GM21723 (cell line): ENCODE measurements around the gene DNAAF1.
A peak's percentile ranks its signal among the peaks of the same experiment; 100 is the strongest.
"Not testable (repeated sequence)": the region's sequence is repeated elsewhere in the genome, so short reads cannot be mapped to it uniquely, and the experiment has no call there.

Experiments
- ATAC-seq: cut with Tn5 transposase; IDR thresholded peaks from one replicate; pipeline ENCODE4 v1.9.1; 2021; ENCODE audit warnings: mild to moderate bottlenecking, moderate library complexity; ENCODE audit not compliant: unreplicated experiment

DNAAF1 gene

GRCh38 chr16:84182680-84183571 is 37.8 kb downstream of the DNAAF1 start:
- ATAC-seq, result no peak

GRCh38 chr16:84183572-84183875 is 38.4 kb downstream of the DNAAF1 start:
- no peak for ATAC-seq

DNA sequence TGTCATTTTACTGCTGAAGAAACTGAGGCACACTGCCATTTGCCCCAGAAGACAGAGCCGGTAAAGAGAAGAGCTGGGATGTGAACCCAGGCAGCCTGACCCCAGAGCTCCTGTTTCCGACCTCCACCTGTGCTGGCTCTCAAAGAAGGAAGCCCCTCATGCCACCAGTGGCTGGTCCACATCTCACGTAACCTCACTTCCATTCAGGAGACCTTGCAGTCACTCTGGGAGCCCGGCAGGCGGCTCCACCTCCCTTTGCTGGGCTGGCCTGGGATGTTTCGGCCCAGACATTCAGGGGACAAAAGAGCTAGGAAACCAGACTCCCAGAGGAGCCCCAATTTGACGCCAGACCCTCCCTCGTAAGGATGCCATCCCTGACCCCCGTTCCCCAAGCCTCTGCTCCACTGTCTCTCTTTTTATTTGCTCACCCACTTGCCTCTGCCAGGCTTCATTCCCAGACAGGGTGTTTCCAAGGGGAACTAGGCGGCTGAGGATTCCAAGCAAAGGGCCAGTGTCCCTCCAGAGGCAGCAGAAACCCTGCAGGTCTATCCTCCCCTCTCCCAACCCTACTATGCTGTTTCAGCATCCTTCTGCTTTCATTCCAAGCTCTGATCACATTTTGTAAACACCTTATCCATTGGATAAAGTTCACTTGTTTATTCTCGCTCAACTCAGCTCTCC is 38.9 kb downstream of the DNAAF1 start:
- no peak for ATAC-seq

DNA sequence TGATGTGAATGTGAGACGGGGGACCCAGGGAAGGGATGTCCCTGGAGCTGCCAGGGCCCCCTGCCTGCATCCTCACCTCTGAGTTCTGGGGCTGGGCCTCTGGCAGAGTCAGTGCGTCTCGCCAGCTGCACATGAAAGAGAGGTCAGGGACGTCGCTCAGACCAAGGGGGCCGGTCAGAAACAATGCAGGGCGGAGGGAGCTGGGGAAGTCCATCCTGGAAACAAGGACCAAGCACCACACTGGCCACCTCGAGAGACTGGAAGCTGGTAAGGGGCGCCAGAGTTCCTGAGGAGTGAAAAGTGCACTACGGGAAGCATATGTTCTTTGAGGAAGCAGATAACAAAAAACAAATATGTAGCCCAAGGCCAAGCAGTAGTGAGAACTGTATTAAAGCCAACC is 39.7 kb downstream of the DNAAF1 start:
- no peak for ATAC-seq

- ATAC-seq, result peak; percentile 93
Measured at GRCh38 chr16:84186685-84187437, 41.8 kb downstream of the DNAAF1 start, which contains the start of gene TAF1C. TAF1C (minus strand) TSS chr16:84187057; CDS start chr16:84184988, 2,069 bp downstream.

DNA sequence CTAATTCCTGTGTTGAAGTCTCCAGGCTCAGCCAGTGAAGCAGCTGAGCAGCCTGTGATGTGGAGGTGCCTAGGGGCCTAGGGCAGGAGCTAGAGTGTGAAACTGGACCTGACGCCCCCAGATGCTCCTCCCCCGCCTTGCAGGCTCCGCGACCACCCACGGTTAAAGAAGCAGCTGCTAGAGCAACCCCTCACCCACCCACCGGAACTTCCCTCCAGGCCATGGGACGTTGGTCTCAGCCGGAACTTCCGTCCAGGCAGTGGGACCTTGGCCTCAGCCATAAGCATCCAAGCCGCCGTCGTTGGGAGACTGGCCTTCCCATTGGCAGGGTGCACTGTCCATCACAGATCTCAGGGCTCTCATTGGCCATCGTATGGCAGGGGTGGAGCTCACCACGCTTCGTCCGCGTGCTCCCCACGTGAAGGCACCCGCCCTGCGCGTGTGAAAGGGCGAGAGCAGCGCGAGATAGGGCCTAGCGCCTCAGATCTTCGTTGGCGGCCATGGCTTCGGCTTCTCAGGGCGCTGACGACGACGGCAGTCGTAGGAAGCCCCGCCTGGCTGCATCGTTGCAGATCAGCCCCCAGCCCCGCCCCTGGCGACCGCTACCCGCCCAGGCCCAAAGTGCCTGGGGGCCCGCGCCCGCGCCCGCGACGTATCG is 45.8 kb downstream of the DNAAF1 start, which contains the start of gene ADAD2:
ADAD2 (plus strand) TSS at position 427 of the 658 bp plus-strand sequence; CDS start at position 501, 74 bp downstream.
- ATAC-seq, result no peak

- no peak for ATAC-seq
Measured at GRCh38 chr16:84191466-84191865, 46.4 kb downstream of the DNAAF1 start.

DNA sequence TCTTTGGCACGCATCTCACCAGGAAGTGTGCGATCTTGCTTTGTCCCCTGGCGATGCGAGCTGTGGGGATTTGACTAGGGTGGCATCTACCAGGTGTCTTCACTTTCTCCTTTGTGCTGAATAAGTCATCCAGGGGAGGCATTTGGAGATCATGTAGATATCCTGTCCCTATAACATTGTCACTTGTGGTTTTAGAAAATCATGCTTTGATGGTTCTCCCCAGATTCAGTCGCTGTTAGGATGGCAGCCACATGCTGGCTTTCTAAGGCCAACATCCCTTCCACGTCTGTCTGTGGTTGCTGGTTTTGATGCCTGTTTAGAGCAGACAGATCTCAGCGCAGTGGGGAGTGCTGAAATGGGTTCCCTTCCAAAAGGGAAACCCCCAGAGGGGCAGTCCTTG is 48.4 kb downstream of the DNAAF1 start:
- ATAC-seq, result no peak

GRCh38 chr16:84194018-84194417 is 48.9 kb downstream of the DNAAF1 start:
- no peak for ATAC-seq

GRCh38 chr16:84194470-84195200 is 49.5 kb downstream of the DNAAF1 start:
- no peak for ATAC-seq

- ATAC-seq, result no peak
Measured at GRCh38 chr16:84195201-84196093, 50.3 kb downstream of the DNAAF1 start.

GRCh38 chr16:84196101-84196500 is 51.0 kb downstream of the DNAAF1 start:
- no peak for ATAC-seq

DNA sequence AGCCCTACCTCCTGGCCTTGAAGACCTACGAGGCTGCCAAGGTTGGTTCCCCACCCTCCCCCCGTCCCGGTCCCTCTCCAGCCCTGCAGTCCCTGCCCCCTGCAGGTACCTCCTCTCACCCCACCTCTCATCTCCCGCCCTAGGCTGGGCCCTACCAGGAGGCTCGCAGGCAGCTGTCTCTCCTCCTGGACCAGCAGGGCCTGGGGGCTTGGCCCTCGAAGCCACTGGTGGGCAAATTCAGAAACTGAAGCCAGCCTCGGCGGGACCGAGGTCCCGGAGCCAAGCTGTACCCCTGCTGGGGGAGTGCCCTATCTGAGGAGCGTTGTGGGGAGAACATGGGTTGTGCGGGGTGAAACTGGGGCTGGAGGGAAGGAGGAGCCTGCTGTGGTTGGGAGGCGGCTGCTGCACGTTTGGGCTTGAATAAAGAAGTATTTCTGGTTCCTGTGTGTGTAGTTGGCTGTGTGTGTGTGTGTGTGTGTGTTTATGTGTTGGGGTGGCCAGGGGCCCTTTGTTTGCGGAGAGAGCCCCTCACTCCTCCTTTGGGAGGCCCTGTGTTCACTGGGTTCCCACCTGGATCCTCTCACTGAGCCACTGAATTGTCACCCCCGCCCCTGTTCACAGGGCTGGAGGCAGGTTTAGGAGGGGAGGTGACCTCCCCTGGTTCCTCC is 51.8 kb downstream of the DNAAF1 start:
- ATAC-seq, result no peak

GRCh38 chr16:84197466-84198128 is 52.5 kb downstream of the DNAAF1 start:
- no peak for ATAC-seq

- no peak for ATAC-seq
Measured at GRCh38 chr16:84198401-84198800, 53.3 kb downstream of the DNAAF1 start.

DNA sequence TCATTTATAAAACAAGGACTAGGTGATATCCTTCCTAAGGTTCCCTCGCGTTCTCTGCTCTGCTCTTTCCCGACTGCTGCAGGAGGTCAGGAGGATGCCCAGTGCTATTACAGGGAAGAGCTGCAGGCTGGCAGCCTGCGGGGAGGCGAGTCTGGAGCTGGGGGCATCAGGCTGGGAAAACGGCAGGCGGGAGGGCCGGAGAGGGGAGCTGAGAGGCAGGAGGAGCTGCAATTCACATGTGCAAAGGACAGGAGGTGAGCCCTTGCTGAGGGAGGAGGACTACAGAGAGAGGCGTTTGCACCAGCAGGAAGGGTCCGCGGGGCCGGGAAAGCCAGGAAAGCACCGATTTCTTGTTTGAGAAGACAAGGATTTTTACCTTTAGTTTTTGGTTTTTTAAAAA is 54.0 kb downstream of the DNAAF1 start:
- no peak for ATAC-seq

GRCh38 chr16:84199861-84200260 is 54.8 kb downstream of the DNAAF1 start:
- ATAC-seq, result no peak

DNA sequence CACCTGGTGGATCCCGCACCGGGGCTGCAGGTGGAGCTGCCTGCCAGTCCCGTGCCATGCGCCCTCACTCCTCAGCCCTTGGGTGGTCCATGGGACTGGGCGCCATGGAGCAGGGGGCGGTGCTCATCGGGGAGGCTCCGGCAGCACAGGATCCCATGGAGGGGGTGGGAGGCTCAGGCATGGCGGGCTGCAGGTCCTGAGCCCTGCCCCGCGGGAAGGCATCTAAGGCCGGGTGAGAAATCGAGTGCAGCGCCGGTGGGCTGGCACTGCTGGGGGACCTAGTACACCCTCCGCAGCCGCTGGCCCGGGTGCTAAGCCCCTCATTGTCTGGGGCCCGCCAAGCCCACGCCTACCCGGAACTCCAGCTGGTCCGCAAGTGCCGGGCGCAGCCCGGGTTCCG is 59.4 kb downstream of the DNAAF1 start:
- not testable (repeated sequence) for ATAC-seq
